Caki2 (cell line): Measurements from ENCODE around the gene MBTPS1. TPM values are rescaled to one million over a fixed set of nuclear protein-coding genes. Genes with fewer than 3 reads are reported as not detected.
A peak's percentile ranks its signal among the peaks of the same experiment; 100 is the strongest.

Experiments
- DNase-seq: peaks from one replicate; pipeline ENCODE4 v3.0.0-alpha.2; 2015; ENCODE audit warnings: low read depth
- in situ Hi-C: cut with HindIII; loops from 2 replicates; pipeline ENCODE4 v1.10.0; 2016; ENCODE audit warnings: low sequenced_read_pairs, low pct_unique_long_range_greater_than_20kb, mixed read lengths
- total RNA-seq: library from RNA; depleted of rRNA; stranded (reverse); fragments of >200 nt; shearing (Covaris generic); gene quantifications from 2 replicates; pipeline ENCODE4 v1.2.3, GENCODE V29; 2014; ENCODE audit warnings: low replicate concordance

MBTPS1 gene
- total RNA-seq, 1 experiment from 2014 or later: 103 TPM

DNA sequence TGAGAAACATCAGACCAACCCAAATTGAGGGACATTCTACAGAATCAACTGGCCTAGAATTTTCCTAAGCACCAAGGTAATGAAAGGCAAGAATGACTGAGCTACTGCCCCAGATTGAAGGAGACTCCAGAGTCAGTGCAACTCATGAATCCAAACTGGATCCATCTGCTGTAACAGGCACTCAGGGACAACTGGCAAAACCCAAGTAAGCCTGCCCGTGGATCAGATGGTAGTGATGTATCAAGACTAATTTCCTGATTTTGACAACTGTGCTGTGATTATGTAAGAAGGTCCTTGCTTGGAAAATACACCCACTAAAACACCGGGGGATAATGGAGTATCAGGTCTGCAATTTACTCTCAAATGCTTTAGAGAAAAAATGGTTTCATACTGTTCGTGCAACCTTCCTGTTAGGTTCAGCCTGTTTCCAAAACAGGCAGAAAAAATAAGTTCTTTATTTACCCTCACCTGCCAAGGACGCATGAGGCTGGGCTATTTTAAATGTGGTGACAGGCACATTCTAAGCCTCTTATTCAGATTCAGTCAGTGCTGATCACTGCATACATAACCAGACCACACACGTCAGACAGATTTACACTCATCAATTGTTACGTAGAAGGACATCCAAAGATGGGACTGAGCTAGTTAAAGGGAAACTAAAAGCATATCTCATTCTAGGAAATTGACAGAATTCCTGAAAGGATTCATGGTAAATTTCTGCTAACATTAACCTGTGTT is 7.0 kb downstream of the MBTPS1 start:
- DNase-seq: no peak
- in situ Hi-C loops: no loop called here

DNA sequence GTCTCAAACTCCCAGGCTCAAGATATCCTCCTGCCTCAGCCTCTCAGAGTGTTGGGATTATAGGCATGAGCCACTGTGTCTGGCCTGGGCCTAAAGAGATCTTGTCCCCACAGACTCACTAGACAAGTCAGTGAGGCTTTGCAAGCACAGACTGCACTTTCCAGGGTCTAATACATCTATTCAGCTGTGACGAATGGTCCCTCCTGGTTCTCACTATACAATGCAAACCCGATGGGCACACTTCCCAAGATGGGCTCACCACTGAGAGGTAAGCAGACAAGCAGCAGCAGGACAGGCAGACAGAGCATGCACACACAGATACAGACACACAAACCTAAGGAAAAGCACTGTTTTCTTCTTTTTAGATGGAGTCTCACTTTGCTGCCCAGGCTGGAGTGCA is 8.8 kb downstream of the MBTPS1 start:
- DNase-seq: no peak
- in situ Hi-C loops: no loop called here

- in situ Hi-C loops: no loop called here
Observed at GRCh38 chr16:84105948-84106740, 10.6 kb downstream of the MBTPS1 start.

DNA sequence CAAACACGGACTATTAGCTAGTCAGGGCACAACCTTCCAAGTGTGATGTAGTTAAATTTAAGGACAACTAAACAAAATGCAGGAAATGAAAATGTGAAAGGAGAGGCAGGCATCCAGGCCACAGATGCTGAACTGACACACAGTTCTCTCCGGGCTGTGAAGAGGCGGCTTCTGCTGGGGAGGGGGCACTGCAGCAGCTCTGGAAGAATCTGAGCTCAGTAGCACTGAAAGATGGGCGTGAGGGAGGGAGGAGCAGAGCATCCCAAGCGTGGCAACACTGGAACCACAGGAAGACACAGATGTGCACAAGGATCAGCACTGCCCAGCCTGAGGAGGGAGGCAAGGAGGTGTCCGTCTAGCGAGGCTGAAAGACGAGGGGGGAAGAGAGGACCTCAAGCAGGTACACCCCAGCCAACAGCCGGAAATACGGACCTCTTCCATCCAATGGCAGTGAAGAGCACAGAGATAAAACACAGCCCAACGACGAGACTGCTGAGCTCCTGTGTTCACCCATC is 11.4 kb downstream of the MBTPS1 start:
- in situ Hi-C loops: no loop called here
- DNase-seq: no peak

More at GRCh38 chr16:84105948-84106740, 10.6 kb downstream of the MBTPS1 start:
- DNase-seq: no peak

GRCh38 chr16:84104231-84104630 is 12.5 kb downstream of the MBTPS1 start:
- DNase-seq: no peak
- in situ Hi-C loops: no loop called here

DNA sequence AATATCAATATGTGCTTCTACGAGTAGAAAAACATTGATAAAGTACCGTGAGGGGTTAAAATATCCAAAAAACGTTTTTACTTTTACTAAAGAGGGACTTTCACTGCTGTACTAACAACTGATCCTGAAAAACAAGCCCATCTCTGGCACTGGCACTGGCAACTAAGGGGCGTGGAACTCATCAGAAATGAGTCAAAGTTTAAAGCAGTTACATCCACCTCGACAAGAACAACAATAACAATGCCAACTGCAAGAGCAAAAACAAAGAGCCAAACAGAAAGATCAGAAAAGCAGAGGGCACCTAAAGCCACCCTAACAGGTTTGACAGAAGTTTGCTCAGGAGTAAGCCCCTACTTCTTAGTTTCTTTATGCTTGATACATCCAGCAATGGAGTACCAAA is 13.1 kb downstream of the MBTPS1 start:
- in situ Hi-C loops: no loop called here
- DNase-seq: no peak

GRCh38 chr16:84098939-84099338 is 17.8 kb downstream of the MBTPS1 start:
- in situ Hi-C loops: no loop called here

DNA sequence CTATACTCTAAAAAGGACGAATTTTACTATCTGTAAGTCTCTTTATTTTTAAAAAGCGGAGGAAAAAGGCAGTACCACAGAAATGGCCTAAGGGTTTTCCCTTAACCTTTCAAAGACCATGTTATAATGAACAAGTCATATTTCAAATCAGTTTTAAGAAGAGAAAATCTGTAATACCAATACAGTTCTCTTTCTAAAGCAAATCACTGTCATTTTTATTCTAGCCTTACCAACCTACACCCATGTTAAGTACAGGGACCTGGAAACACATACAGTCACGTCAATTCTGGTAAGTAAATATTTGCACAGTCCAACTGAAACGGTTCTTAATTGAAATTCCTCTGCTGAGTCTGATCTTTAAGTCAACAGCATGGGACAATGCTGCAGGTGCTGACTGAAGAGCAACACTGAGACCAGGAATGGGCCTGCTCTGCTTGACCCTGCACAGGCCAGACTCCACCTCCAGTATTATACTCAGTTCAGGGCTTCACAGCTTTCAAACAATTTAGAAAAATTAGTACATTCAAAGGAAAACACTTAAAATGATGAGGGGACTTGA is 20.2 kb downstream of the MBTPS1 start:
- in situ Hi-C loops: no loop called here
- DNase-seq: peak; percentile 40

More at GRCh38 chr16:84098939-84099338, 17.8 kb downstream of the MBTPS1 start:
- peak; percentile 31 for DNase-seq

- no peak for DNase-seq
- in situ Hi-C loops: no loop called here
Observed at GRCh38 chr16:84095466-84095865, 21.3 kb downstream of the MBTPS1 start.

GRCh38 chr16:84093879-84094270 is 22.9 kb downstream of the MBTPS1 start:
- in situ Hi-C loops: no loop called here

DNA sequence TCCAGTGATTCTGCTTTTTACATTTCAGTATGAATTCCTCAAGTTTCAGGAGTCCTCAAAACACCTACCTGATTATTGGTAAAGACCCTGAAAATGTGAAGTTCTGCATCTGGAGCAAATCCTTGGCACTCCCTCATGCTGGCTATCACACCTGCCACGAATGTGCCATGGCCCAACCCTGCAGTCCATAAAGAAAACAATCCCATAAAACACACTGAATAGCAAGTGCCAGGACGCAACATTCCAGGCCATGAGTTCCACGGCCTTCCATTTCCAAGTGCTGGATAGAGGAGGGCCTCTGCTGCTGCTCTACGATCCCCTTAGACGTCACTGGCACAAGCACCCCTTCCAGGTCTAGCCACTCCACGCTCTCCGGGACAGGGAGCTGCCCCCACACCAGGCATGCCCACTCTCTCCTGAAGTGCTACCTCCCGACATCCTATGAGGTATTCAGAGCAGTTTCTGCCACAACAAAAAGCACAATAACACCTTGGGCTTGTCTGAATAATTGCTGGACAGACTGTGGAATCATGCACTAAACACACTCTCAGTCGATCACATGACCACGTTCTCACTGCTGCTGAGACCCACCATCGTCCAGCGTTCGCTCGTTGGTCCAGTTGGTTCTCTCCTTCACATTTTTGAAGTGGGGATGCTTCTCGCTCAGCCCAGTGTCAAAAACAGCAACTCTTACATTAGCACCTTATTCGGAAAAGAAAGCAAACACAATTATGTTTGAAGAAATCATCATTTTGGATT is 23.4 kb downstream of the MBTPS1 start:
- in situ Hi-C loops: no loop called here
- DNase-seq: no peak

More at GRCh38 chr16:84093879-84094270, 22.9 kb downstream of the MBTPS1 start:
- no peak for DNase-seq

DNA sequence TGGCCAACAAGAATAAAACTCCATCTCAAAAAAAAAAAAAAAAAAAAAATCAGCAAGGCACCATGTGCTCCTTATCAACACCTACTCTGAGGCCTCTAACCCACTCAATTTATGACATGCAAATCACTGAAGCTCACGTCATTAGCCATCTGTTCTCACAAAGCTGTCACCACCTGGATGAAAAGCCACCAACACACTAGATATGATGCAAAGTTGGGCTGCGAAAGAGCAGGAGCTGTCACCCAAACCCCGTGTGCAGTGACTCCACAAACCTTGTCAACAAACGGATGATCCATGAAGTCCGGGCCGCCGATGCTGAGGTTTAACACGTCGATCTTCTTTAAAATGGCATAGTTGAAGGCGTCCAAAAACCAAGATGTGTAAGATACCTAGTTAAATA is 25.3 kb downstream of the MBTPS1 start:
- DNase-seq: no peak
- in situ Hi-C loops: no loop called here

DNA sequence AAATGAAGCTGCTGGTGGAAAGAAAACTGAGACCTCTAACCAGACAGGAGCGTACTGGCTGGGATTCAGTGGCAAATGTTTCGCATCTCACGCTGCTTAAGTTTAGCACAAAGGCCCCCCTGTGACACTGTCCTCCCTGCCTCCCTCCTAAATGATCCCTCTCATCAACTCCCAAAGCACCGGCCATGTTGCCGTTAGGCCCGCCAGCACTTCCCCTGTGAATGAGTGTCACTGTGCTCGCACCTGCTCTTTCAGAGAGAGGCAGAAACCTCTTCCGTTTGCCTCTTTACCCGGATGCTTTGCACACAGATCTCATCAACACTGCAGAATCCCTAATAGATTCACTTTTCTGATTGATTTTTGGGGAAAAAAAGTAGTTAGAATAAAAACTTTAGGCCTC is 26.5 kb downstream of the MBTPS1 start:
- DNase-seq: no peak
- in situ Hi-C loops: no loop called here

GRCh38 chr16:84088695-84089395 is 27.9 kb downstream of the MBTPS1 start:
- no peak for DNase-seq

GRCh38 chr16:84087466-84088151 is 29.1 kb downstream of the MBTPS1 start:
- in situ Hi-C loops: no loop called here

More at GRCh38 chr16:84088695-84089395, 27.9 kb downstream of the MBTPS1 start:
- in situ Hi-C loops: no loop called here

DNA sequence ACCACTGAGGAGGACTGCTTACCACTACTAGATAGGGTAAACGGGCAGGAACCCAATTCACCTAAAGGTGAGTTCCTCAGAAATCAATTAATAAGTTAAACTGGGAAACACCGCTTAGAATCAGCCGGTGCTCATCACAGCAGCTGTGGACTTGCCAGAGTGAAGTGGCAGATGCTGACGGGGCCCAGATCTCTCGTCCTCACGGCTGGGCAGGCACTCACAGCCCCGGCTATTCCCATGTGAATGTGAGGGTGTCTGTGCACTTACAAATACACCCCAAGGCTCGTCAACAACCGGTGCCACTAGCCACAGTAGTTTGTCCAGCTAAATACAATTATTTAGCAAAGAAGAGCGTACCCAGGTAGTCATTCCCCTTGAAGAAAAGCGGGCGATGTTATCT is 29.7 kb downstream of the MBTPS1 start:
- in situ Hi-C loops: no loop called here

More at GRCh38 chr16:84087466-84088151, 29.1 kb downstream of the MBTPS1 start:
- no peak for DNase-seq

DNA sequence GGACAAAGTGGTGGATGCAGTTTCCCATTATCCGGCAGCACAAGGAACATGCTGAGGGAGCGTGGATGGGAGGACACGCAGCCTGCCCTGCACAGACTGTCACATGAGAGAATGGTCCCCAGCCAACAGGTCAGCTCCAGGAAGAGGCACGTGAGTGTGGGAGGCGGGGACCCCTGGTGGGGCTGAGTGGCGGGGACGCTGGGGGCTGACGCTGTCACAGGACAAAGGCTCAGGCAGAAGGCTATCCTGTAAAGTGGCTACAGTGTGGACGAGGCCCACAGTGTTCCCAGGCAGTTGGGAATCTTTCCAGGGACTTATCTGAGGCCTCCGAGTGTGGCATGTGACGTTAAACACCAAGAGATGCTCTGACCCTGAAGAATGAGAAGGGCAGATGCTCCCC is 30.4 kb downstream of the MBTPS1 start:
- no peak for DNase-seq
- in situ Hi-C loops: no loop called here

More for the DNA sequence above, 29.7 kb downstream of the MBTPS1 start:
- no peak for DNase-seq
